Measurements from ENCODE around the gene IL17RB.

IL17RB gene

GRCh38 chr3:53815067-53815466, 31.3 kb upstream of the IL17RB start:
- no peak overlapping the region for H3K27ac ChIP-seq (ENCODE audit: low read depth, low read length)

DNA sequence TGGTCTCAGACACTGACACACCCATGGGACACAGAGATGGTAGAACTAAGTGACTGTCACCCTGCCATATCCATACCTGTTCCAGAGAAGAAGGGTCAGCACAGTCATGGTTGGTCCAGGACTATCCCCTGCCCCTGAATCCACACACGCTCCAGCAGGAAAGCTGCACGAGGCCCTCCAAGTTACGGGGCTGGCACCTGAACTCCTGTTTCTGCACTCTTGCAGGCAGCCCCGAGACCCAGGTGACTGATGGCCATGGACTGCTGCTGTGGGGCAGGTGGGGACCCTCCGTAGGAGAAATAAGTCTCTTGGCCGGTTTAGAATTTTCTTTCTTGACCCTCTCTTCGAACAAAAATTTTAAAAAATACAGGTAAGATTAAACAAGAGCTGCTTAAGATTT, 30.7 kb upstream of the IL17RB start:
- H3K27ac ChIP-seq (ENCODE audit: low read depth, low read length): no peak overlapping the region
- no peaks in the 10 kb centered on the region for H3K4me1 ChIP-seq (ENCODE audit: insufficient read depth, low read length)
- no peaks in the 10 kb centered on the region for H3K9me3 ChIP-seq (ENCODE audit: low read length)
- no peak overlapping the region for H3K9ac ChIP-seq (ENCODE audit: low read length)
- H3K27me3 ChIP-seq (ENCODE audit: control insufficient read depth in 1 of 2, insufficient read depth in 2 of 2, low read length in 2 of 2): no peaks in the 10 kb centered on the region
- H3K36me3 ChIP-seq (ENCODE audit: insufficient read depth, low read length): no peaks in the 10 kb centered on the region
- no peak overlapping the region for H3K4me3 ChIP-seq (ENCODE audit: low read depth in 1 of 2, low read length in 2 of 2)

More at GRCh38 chr3:53815067-53815466, 31.3 kb upstream of the IL17RB start:
- H3K9ac ChIP-seq (ENCODE audit: low read length): no peak overlapping the region
- no peaks in the 10 kb centered on the region for H3K4me1 ChIP-seq (ENCODE audit: insufficient read depth, low read length)
- no peaks in the 10 kb centered on the region for H3K9me3 ChIP-seq (ENCODE audit: low read length)
- H3K4me3 ChIP-seq (ENCODE audit: low read depth in 1 of 2, low read length in 2 of 2): no peak overlapping the region
- no peaks in the 10 kb centered on the region for H3K27me3 ChIP-seq (ENCODE audit: control insufficient read depth in 1 of 2, insufficient read depth in 2 of 2, low read length in 2 of 2)
- no peaks in the 10 kb centered on the region for H3K36me3 ChIP-seq (ENCODE audit: insufficient read depth, low read length)

DNA sequence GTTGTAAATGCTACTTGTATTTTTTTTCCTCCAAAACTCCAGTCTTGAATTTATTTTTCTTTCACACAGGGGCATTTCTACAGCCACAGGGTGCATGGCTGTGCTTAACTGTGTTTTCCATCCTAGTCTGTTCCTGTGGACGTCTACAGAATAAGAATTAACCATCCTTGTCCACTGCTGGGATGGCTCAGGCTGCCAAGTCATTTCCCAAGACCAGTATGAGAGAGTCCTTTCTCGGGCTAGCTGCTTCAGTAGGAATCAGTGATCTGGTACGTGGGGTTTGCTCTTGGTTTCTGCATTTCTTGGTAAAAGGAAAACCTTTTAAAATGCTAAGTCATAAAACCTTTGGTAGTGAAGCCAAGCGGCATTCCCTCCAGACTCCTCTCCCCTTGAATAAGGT, 29.9 kb upstream of the IL17RB start:
- Histone ChIP-seq H3K4me3 (ENCODE audit: low read depth in 1 of 2, low read length in 2 of 2) (no peak overlapping the region), H3K36me3 (ENCODE audit: insufficient read depth, low read length) (no peaks in the 10 kb centered on the region), H3K27ac (ENCODE audit: low read depth, low read length) (no peak overlapping the region), H3K27me3 (ENCODE audit: control insufficient read depth in 1 of 2, insufficient read depth in 2 of 2, low read length in 2 of 2) (no peaks in the 10 kb centered on the region), H3K4me1 (ENCODE audit: insufficient read depth, low read length) (no peaks in the 10 kb centered on the region), H3K9ac (ENCODE audit: low read length) (no peak overlapping the region), H3K9me3 (ENCODE audit: low read length) (no peaks in the 10 kb centered on the region)

GRCh38 chr3:53817211-53817610, 29.2 kb upstream of the IL17RB start:
- Histone ChIP-seq H3K27me3 (ENCODE audit: control insufficient read depth in 1 of 2, insufficient read depth in 2 of 2, low read length in 2 of 2) (no peaks in the 10 kb centered on the region), H3K9me3 (ENCODE audit: low read length) (no peaks in the 10 kb centered on the region), H3K36me3 (ENCODE audit: insufficient read depth, low read length) (no peaks in the 10 kb centered on the region), H3K4me3 (ENCODE audit: low read depth in 1 of 2, low read length in 2 of 2) (no peak overlapping the region), H3K9ac (ENCODE audit: low read length) (no peak overlapping the region), H3K27ac (ENCODE audit: low read depth, low read length) (no peak overlapping the region), H3K4me1 (ENCODE audit: insufficient read depth, low read length) (no peaks in the 10 kb centered on the region)

- Histone ChIP-seq H3K27me3 (ENCODE audit: control insufficient read depth in 1 of 2, insufficient read depth in 2 of 2, low read length in 2 of 2) (no peaks in the 10 kb centered on the region), H3K9ac (ENCODE audit: low read length) (no peak overlapping the region), H3K9me3 (ENCODE audit: low read length) (no peaks in the 10 kb centered on the region), H3K27ac (ENCODE audit: low read depth, low read length) (no peak overlapping the region), H3K4me3 (ENCODE audit: low read depth in 1 of 2, low read length in 2 of 2) (no peak overlapping the region), H3K36me3 (ENCODE audit: insufficient read depth, low read length) (no peaks in the 10 kb centered on the region), H3K4me1 (ENCODE audit: insufficient read depth, low read length) (no peaks in the 10 kb centered on the region)
These were observed 28.6 kb upstream of the IL17RB start for GRCh38 chr3:53817809-53818208.

GRCh38 chr3:53818221-53819162, 27.9 kb upstream of the IL17RB start:
- Histone ChIP-seq H3K4me1 (ENCODE audit: insufficient read depth, low read length) (no peaks in the 10 kb centered on the region), H3K27ac (ENCODE audit: low read depth, low read length) (no peak overlapping the region), H3K36me3 (ENCODE audit: insufficient read depth, low read length) (no peaks in the 10 kb centered on the region), H3K9me3 (ENCODE audit: low read length) (no peaks in the 10 kb centered on the region), H3K27me3 (ENCODE audit: control insufficient read depth in 1 of 2, insufficient read depth in 2 of 2, low read length in 2 of 2) (no peaks in the 10 kb centered on the region), H3K9ac (ENCODE audit: low read length) (no peak overlapping the region), H3K4me3 (ENCODE audit: low read depth in 1 of 2, low read length in 2 of 2) (no peak overlapping the region)

DNA sequence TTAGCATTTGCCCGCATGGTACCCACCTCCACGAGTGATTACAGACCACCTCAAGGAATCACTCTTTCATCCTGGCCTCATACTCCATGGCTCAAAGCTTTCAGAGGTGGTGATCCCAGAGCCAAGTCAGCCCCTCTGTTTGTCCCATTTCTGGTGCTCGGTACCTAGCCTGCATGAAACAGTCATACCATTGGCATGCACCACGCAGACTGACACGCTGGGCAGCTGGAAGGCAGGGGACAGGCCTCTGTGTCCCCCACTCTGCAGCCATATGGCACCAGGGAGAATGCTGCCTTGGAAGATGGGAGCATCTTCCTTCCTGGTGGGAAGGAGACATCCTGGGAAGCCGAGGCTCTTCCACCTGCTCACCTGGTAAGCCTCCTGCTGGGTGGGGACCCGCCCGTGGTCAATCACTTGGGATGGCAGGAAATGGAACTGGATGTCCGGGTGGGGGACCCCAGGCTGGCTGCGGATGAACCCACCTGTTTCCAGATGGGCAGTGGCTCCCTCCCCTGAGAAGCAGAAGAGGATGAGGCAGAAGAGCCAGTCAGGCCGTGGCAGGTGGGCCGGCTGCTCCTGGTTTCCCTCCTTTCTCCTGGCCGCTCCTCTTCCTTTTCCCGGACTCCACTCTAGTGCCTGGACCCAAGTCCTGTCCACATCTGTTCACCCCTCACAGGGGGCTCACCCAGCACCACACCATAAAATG, 27.1 kb upstream of the IL17RB start:
- no peak overlapping the region for H3K27ac ChIP-seq (ENCODE audit: low read depth, low read length)
- no peak overlapping the region for H3K9ac ChIP-seq (ENCODE audit: low read length)
- no peaks in the 10 kb centered on the region for H3K36me3 ChIP-seq (ENCODE audit: insufficient read depth, low read length)
- no peaks in the 10 kb centered on the region for H3K27me3 ChIP-seq (ENCODE audit: control insufficient read depth in 1 of 2, insufficient read depth in 2 of 2, low read length in 2 of 2)
- H3K9me3 ChIP-seq (ENCODE audit: low read length): no peaks in the 10 kb centered on the region
- no peak overlapping the region for H3K4me3 ChIP-seq (ENCODE audit: low read depth in 1 of 2, low read length in 2 of 2)
- no peaks in the 10 kb centered on the region for H3K4me1 ChIP-seq (ENCODE audit: insufficient read depth, low read length)

DNA sequence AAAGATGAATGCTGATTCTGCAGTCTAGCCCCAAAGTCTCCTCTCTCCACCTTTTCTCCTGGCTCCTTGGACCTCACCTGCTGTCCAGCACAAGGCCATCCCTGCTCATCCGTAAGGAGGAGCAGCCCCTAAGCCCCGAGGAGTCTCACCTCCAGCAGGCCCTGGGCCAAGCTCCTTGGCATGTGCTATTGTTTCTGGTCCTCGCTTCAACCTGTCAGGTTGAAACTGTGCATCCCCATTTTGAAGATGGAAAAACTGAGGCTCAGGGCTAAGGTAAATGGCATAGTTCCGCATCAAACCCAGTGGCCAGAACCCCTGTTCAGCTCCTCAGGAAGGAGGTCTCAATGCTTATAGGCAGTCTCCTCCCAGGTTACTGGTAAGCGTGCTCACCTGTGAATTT, 26.3 kb upstream of the IL17RB start:
- Histone ChIP-seq H3K4me1 (ENCODE audit: insufficient read depth, low read length) (no peaks in the 10 kb centered on the region), H3K36me3 (ENCODE audit: insufficient read depth, low read length) (no peaks in the 10 kb centered on the region), H3K4me3 (ENCODE audit: low read depth in 1 of 2, low read length in 2 of 2) (no peak overlapping the region), H3K9ac (ENCODE audit: low read length) (no peak overlapping the region), H3K9me3 (ENCODE audit: low read length) (no peaks in the 10 kb centered on the region), H3K27ac (ENCODE audit: low read depth, low read length) (no peak overlapping the region), H3K27me3 (ENCODE audit: control insufficient read depth in 1 of 2, insufficient read depth in 2 of 2, low read length in 2 of 2) (no peaks in the 10 kb centered on the region)

- H3K4me1 ChIP-seq (ENCODE audit: insufficient read depth, low read length): no peaks in the 10 kb centered on the region
- no peak overlapping the region for H3K9ac ChIP-seq (ENCODE audit: low read length)
- no peaks in the 10 kb centered on the region for H3K9me3 ChIP-seq (ENCODE audit: low read length)
- H3K27me3 ChIP-seq (ENCODE audit: control insufficient read depth in 1 of 2, insufficient read depth in 2 of 2, low read length in 2 of 2): no peaks in the 10 kb centered on the region
- no peak overlapping the region for H3K4me3 ChIP-seq (ENCODE audit: low read depth in 1 of 2, low read length in 2 of 2)
- H3K27ac ChIP-seq (ENCODE audit: low read depth, low read length): no peak overlapping the region
- no peaks in the 10 kb centered on the region for H3K36me3 ChIP-seq (ENCODE audit: insufficient read depth, low read length)
These were observed 25.4 kb upstream of the IL17RB start for GRCh38 chr3:53820756-53821580.

DNA sequence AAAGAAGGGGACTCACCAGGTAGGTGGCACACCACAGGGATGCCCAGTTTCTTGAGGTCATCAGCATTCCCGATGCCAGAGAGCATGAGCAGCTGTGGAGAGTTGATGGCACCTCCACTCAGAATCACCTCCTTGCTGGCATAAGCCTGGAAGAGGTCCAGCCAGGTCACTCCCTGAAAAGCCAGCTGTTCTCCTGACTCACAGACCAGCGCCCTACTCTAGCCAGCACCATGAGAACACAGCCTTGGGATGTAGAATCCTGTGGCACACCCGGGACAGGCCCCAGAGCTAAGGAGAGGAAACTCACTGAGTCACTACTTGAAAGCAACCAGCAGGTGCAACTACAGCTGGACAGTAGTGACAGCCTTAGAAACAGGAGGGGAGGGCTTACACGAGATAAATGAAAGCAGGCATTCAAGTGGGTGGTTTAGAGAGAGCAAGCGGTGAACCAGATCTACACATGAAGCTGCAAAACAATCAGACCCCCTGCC, 24.7 kb upstream of the IL17RB start:
- no peak overlapping the region for H3K27ac ChIP-seq (ENCODE audit: low read depth, low read length)
- H3K9ac ChIP-seq (ENCODE audit: low read length): no peak overlapping the region
- H3K27me3 ChIP-seq (ENCODE audit: control insufficient read depth in 1 of 2, insufficient read depth in 2 of 2, low read length in 2 of 2): no peaks in the 10 kb centered on the region
- H3K36me3 ChIP-seq (ENCODE audit: insufficient read depth, low read length): no peaks in the 10 kb centered on the region
- H3K4me3 ChIP-seq (ENCODE audit: low read depth in 1 of 2, low read length in 2 of 2): no peak overlapping the region
- no peaks in the 10 kb centered on the region for H3K9me3 ChIP-seq (ENCODE audit: low read length)
- H3K4me1 ChIP-seq (ENCODE audit: insufficient read depth, low read length): no peaks in the 10 kb centered on the region

DNA sequence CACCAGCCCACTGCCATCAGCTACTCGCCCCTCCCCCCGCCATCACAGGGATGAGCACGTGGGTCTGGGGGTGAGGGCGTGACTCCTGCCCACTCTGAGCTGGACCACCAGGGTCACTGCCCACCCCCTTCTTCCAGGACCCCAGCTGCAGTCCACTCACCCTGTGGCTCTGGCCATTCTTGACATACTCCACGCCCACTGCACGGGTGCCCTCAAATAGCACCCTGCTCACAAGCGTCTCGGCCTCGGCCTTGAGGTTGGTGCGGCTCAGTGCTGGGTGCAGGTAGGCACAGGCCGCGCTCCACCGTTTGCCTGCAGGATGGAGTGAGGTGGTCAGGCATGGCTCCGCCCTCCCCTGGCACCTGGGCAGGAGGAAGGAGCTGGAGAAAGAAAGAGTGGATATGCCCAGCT, 24.0 kb upstream of the IL17RB start:
- no peak overlapping the region for H3K4me3 ChIP-seq (ENCODE audit: low read depth in 1 of 2, low read length in 2 of 2)
- no peak overlapping the region for H3K27ac ChIP-seq (ENCODE audit: low read depth, low read length)
- H3K4me1 ChIP-seq (ENCODE audit: insufficient read depth, low read length): no peaks in the 10 kb centered on the region
- H3K36me3 ChIP-seq (ENCODE audit: insufficient read depth, low read length): no peaks in the 10 kb centered on the region
- H3K9ac ChIP-seq (ENCODE audit: low read length): no peak overlapping the region
- H3K9me3 ChIP-seq (ENCODE audit: low read length): no peaks in the 10 kb centered on the region
- no peaks in the 10 kb centered on the region for H3K27me3 ChIP-seq (ENCODE audit: control insufficient read depth in 1 of 2, insufficient read depth in 2 of 2, low read length in 2 of 2)

Data from muscle layer of colon (tissue), 2 donors.